ACC112 (cell line): Measurements from ENCODE around the gene PDGFC.

Source experiments
- H2AFZ ChIP-seq: fragments of 200-600 bp; sonication (generic); one replicate; pipeline ENCODE4 v1.6.0; 2017; ENCODE audit warnings: antibody characterized with exemption, low read length; ENCODE audit not compliant: unreplicated experiment
- H3K27ac ChIP-seq: fragments of 200-600 bp; sonication (generic); 2 replicates; pipeline ENCODE4 v1.5.1; 2014; ENCODE audit warnings: low read depth, mild to moderate bottlenecking, antibody characterized with exemption, low read length, moderate library complexity
- H3K27me3 ChIP-seq: fragments of 200-600 bp; sonication (generic); 2 replicates; pipeline ENCODE4 v1.6.1; 2014; ENCODE audit warnings: mild to moderate bottlenecking, antibody characterized with exemption, low read length, moderate library complexity, mixed read lengths; ENCODE audit not compliant: insufficient read depth
- H3K36me3 ChIP-seq: fragments of 200-600 bp; sonication (generic); 2 replicates; pipeline ENCODE4 v1.6.1; 2016; ENCODE audit warnings: mild to moderate bottlenecking, antibody characterized with exemption, low read length, moderate library complexity, mixed read lengths; ENCODE audit not compliant: insufficient read depth
- H3K4me1 ChIP-seq: fragments of 200-600 bp; sonication (generic); one replicate; pipeline ENCODE4 v1.6.1; 2016; ENCODE audit warnings: low read length, mixed read lengths; ENCODE audit not compliant: insufficient read depth, unreplicated experiment, control insufficient read depth
- H3K4me3 ChIP-seq: fragments of 200-600 bp; sonication (generic); 2 replicates; pipeline ENCODE4 v1.5.1; 2014; ENCODE audit warnings: mild to moderate bottlenecking, low read depth, low read length
- H3K79me2 ChIP-seq: fragments of 200-600 bp; sonication (generic); one replicate; pipeline ENCODE4 v1.6.0; 2016; ENCODE audit warnings: low read length; ENCODE audit not compliant: control insufficient read depth, unreplicated experiment, insufficient read depth

PDGFC gene

DNA sequence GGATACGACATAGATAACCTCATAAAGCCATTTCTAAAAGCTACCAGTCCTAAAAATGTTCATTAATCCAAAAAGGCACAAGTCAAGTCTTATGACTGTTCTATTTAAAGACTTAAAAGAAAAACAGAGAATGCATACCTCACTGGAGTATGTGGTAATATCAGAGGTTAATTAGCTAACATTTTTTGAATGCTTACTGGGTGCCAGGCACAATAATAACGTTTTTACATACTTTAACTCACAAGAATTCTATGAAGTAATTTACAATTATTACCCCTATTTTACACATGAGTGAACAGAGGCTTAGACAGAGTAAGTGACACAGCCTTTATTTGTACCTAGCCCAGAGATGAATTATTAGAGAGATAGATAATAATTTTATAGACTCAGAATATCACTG lies 207.5 kb downstream of the PDGFC start:
- H3K36me3 ChIP-seq = peaks cover 28% of the 10 kb centered on the region
- no peak overlapping the region for H2AFZ ChIP-seq
- no peak overlapping the region for H3K4me3 ChIP-seq
- peak overlapping the region; percentile 21; the same call in 1 of the 2 replicates for H3K27ac ChIP-seq
- no peaks in the 10 kb centered on the region for H3K79me2 ChIP-seq
- H3K4me1 ChIP-seq = peaks cover 33% of the 10 kb centered on the region
- H3K27me3 ChIP-seq = no peaks in the 10 kb centered on the region

DNA sequence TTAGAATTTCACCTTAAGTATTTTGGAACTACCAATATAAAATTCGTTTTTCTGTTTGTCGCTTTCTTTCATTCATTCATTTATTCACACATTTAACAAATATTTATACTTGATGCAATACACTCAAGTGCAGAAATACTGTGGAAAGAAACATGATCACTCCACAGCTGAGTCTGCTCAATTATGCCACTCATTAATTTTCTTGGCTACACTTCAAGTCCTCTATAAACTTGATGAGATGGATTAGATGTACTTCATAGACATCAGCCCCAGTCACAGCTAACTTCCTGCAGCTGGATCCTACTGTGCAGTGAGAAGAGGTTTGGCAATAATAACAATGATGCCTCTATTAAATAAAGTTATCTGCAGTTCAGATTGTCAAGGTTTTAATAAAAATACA lies 208.1 kb downstream of the PDGFC start:
- Histone ChIP-seq H3K79me2 (no peaks in the 10 kb centered on the region), H3K4me1 (peaks cover 33% of the 10 kb centered on the region), H3K27me3 (no peaks in the 10 kb centered on the region), H2AFZ (no peak overlapping the region), H3K36me3 (peaks cover 30% of the 10 kb centered on the region), H3K4me3 (no peak overlapping the region), H3K27ac (0 out of 2 replicates have a peak overlapping the region, but pooled peaks have one; percentile 21)

DNA sequence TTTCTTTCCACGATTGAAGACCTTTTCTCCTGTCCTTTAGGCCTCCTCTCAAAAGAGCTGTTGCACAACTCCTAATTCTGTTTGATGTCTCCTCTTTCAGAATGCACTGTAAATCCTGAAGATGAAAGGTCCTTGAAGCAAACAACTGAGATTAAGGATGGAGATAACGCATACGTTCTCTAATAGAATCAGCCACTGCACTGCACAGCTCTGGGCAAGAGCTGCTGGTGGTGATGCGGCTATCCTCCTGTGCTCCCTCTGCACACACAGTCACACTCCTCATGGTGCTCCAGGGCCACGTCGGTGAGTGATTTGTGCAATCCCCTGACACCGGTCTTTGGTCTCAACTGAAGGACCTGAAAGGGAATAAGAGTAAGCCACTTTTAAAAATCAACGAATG lies 208.7 kb downstream of the PDGFC start:
- Histone ChIP-seq H3K79me2 (no peaks in the 10 kb centered on the region), H2AFZ (no peak overlapping the region), H3K4me3 (no peak overlapping the region), H3K27me3 (no peaks in the 10 kb centered on the region), H3K27ac (no peak overlapping the region), H3K4me1 (peaks cover 33% of the 10 kb centered on the region), H3K36me3 (peaks cover 31% of the 10 kb centered on the region)

DNA sequence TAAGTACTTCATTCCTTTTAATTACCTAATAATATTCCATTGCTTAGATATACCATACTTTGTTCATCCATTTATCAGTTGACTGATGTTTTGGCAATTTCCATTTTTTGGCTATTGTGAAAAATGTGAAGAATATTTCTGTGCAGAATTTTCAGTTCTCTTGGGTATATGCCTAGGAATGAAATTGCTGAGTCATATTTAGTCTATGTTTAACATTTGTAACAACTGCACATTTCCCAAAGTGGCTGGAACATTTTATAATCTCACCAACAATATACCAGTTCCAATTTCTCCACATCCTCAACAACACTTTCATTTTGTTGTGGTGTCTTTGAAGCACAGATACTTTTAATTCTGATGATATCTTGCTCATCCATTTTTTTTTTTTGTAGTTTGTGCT lies 215.5 kb downstream of the PDGFC start:
- peaks cover 17% of the 10 kb centered on the region for H3K36me3 ChIP-seq
- no peaks in the 10 kb centered on the region for H3K79me2 ChIP-seq
- no peaks in the 10 kb centered on the region for H3K27me3 ChIP-seq
- H3K27ac ChIP-seq = peak overlapping the region; percentile 64
- peaks cover 28% of the 10 kb centered on the region for H3K4me1 ChIP-seq
- H3K4me3 ChIP-seq = no peak overlapping the region
- no peak overlapping the region for H2AFZ ChIP-seq

- Histone ChIP-seq H3K4me3 (no peak overlapping the region), H3K36me3 (0 out of 2 replicates have a peak, but pooled peaks cover 8% of the 10 kb centered on the region), H2AFZ (no peak overlapping the region), H3K27me3 (no peaks in the 10 kb centered on the region), H3K4me1 (peaks cover 32% of the 10 kb centered on the region), H3K27ac (0 out of 2 replicates have a peak overlapping the region, but pooled peaks have one; percentile 16), H3K79me2 (no peaks in the 10 kb centered on the region)
Observed at GRCh38 chr4:156754832-156755570, 216.6 kb downstream of the PDGFC start.

DNA sequence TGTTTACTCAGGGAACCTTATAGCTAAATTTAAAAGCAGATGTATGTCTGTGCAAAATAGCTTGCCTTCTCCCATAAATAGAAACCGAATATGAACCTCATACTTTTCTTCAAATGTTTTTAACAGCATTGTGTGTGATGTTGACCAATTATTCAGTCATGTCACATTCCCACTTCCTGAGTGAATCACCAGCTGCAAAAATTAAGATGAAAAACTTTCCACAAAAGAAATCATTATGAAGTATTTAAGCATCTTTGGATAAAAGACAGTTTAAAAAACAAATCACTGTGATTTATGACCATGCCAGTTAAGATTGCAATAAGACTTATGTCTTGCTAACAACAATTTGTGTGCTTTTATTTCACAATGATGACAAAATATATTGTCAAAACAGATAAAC lies 220.1 kb downstream of the PDGFC start:
- Histone ChIP-seq H3K4me1 (peaks cover 30% of the 10 kb centered on the region), H3K4me3 (no peak overlapping the region; the same call in 1 of the 2 replicates), H3K27ac (peak overlapping the region; percentile 43), H2AFZ (no peak overlapping the region), H3K36me3 (no peaks in the 10 kb centered on the region), H3K27me3 (no peaks in the 10 kb centered on the region), H3K79me2 (no peaks in the 10 kb centered on the region)

GRCh38 chr4:156749426-156750403 lies 221.9 kb downstream of the PDGFC start:
- H3K79me2 ChIP-seq = no peaks in the 10 kb centered on the region
- peaks cover 18% of the 10 kb centered on the region for H3K4me1 ChIP-seq
- no peak overlapping the region for H2AFZ ChIP-seq
- H3K36me3 ChIP-seq = no peaks in the 10 kb centered on the region
- no peaks in the 10 kb centered on the region for H3K27me3 ChIP-seq
- H3K27ac ChIP-seq = no peak overlapping the region
- no peak overlapping the region for H3K4me3 ChIP-seq

DNA sequence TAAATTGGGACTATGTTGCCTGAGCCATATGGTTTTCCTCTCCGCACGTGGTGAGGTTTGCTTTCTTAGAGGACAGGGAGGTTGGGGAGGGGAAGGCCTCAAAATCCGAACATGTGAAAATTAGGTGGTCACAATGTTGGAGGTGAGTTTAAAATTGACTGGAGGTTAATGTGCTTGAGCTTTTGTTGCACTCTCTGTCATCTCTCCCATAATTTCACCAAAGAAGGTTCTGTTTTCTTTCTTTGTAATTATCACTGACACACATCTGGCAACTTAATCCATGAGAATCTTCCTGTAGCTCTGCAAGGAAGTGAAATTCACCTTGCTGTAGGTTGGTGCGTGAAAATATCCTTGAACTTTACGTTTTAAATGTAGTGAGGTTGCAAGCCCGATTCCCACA lies 225.5 kb downstream of the PDGFC start:
- H3K27me3 ChIP-seq = no peaks in the 10 kb centered on the region
- peaks cover 4% of the 10 kb centered on the region for H3K4me1 ChIP-seq
- no peaks in the 10 kb centered on the region for H3K79me2 ChIP-seq
- no peak overlapping the region for H3K4me3 ChIP-seq
- H2AFZ ChIP-seq = no peak overlapping the region
- no peak overlapping the region for H3K27ac ChIP-seq
- no peaks in the 10 kb centered on the region for H3K36me3 ChIP-seq

GRCh38 chr4:156738766-156739165 lies 232.8 kb downstream of the PDGFC start:
- Histone ChIP-seq H3K36me3 (0 out of 2 replicates have a peak, but pooled peaks cover under 1% of the 10 kb centered on the region), H3K79me2 (no peaks in the 10 kb centered on the region), H3K4me1 (peaks cover 28% of the 10 kb centered on the region), H2AFZ (no peak overlapping the region), H3K27ac (no peak overlapping the region), H3K4me3 (no peak overlapping the region), H3K27me3 (no peaks in the 10 kb centered on the region)

DNA sequence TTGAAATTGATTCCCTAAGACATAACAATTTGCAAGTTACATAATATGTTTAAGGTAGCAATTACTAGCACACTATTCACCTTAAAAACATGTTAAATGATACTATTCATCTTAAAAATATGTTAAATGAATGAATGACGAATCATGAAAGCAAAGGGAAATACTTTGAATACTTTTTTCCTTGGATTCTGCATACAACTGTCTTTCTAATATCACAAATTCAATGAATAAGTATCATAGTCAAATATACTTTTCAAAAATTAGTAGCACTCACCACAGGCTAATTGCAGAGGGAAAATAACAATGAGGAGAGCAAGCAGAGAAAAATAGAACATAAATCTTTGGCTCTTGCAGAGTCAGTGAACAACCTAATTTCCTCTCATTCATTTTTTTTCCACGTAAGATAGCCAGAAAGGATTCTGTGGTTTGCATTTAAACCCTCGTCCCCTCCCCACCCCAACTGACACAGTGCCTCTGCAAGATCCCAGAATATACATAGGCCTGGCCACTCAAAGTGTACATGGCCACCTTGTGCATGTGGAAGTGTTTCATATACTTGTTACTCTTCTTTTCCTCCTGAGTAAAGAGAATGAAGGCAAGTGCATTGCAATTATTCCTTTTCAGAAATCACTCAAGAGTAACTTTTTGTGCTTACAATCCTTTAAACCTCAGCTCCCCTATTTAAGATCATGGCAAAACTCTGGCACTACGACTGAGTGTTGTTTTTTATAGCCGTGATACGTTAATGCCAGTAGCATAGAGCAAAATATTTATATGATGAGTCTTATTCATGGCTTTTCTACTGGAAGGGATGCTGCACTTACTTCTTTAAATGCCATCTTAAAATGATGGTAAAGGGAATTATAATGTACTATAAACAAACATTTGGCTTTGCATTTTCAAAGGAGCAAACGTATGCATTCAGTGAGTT lies 236.4 kb downstream of the PDGFC start:
- Histone ChIP-seq H3K27ac (peak overlapping the region; percentile 67), H3K79me2 (no peaks in the 10 kb centered on the region), H3K36me3 (peaks cover 14% of the 10 kb centered on the region), H3K4me1 (peaks cover 28% of the 10 kb centered on the region), H2AFZ (peak overlapping the region; percentile 78), H3K27me3 (no peaks in the 10 kb centered on the region), H3K4me3 (peak overlapping the region; percentile 29; the same call in 1 of the 2 replicates)
